Type B pancreatic cell (in vitro differentiated cells): Measurements from ENCODE around the gene XYLT1. TPM values are rescaled to one million over a fixed set of nuclear protein-coding genes. Genes with fewer than 3 reads are reported as not detected.
A peak's percentile ranks its signal among the peaks of the same experiment; 100 is the strongest.
"Not testable (repeated sequence)": the region's sequence is repeated elsewhere in the genome, so short reads cannot be mapped to it uniquely, and the experiment has no call there.

ENCODE experiments used
- DNase-seq: peaks from one replicate; pipeline ENCODE4 v3.0.0; 2021; ENCODE audit warnings: mixed read lengths; ENCODE audit not compliant: unreplicated experiment; ENCODE audit errors: extremely low spot score
- H3K27ac Mint-ChIP-seq: 2 replicates; pipeline ENCODE4 v1.8.0; 2021; ENCODE audit warnings: mild to moderate bottlenecking, mixed read lengths
- H3K27me3 Mint-ChIP-seq: 2 replicates; pipeline ENCODE4 v1.8.0; 2021; ENCODE audit warnings: mixed read lengths
- H3K36me3 Mint-ChIP-seq: 2 replicates; pipeline ENCODE4 v1.8.0; 2021; ENCODE audit warnings: mixed read lengths
- H3K4me1 Mint-ChIP-seq: one replicate; pipeline ENCODE4 v1.8.0; 2021; ENCODE audit warnings: mixed read lengths; ENCODE audit not compliant: unreplicated experiment
- H3K4me3 Mint-ChIP-seq: 2 replicates; pipeline ENCODE4 v1.8.0; 2021; ENCODE audit warnings: mild to moderate bottlenecking, mixed read lengths
- H3K9me3 Mint-ChIP-seq: 2 replicates; pipeline ENCODE4 v1.8.0; 2021; ENCODE audit warnings: mixed read lengths
- CTCF ChIP-seq: fragments of 200-600 bp; sonication (generic); conservative IDR thresholded peaks from 2 replicates; pipeline ENCODE4 v1.5.0; 2021; ENCODE audit warnings: antibody characterized with exemption, mild to moderate bottlenecking
- total RNA-seq: library from RNA; stranded (reverse); gene quantifications from 2 replicates; pipeline ENCODE4 v1.2.1, GENCODE V29; 2021; ENCODE audit warnings: low replicate concordance

The XYLT1 gene
- total RNA-seq, 1 donor from 2014 or later: 14.9 TPM

DNA sequence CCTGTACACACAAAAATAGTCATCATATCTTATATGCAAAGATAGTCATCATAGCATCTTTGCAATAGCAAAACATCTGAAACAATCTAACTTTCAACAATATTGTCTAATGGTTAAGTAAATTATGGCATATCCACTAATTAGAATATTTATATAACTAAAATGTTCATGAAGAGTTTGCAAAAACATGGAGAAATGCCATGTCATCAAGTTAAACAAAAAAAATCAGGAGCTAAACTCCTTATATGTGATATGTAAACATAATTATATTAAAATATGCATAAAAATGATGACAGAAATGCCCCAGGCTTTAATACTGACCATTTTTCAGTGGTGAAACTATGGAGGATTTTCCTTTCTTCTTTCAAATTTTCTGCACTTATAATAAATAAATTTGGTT lies 22.3 kb upstream of the XYLT1 start:
- no peak for DNase-seq

DNA sequence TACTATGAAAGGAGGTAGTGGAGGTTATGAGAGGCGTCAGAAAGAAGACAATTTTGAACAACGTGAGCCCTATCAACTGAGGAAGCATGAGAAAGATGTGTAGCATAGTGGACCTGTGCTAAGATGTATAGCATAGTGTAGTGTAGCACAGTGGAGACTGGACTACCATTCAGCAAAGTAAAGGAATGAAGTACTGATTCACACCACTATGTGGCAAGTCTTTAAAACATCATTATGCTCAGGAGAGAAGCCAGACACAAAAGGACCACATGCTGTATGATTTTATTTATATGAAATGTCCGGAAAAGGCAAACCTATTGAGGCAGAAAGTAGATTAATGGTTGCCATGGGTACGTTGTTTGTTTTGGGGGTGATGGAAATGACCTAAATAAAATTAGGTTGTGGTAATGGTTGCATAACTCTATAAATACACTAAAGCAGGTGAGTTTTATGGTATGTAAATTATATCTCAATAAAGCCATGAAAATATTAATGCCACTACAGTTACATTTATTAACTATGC lies 20.4 kb upstream of the XYLT1 start:
- H3K4me3 Mint-ChIP-seq: no peak overlapping the region
- H3K27ac Mint-ChIP-seq: no peak overlapping the region
- DNase-seq: no peak
- no peaks in the 10 kb centered on the region for H3K36me3 Mint-ChIP-seq
- H3K9me3 Mint-ChIP-seq: no peaks in the 10 kb centered on the region
- peak; percentile 33 for TF ChIP-seq CTCF
- H3K27me3 Mint-ChIP-seq: peaks cover 3% of the 10 kb centered on the region
- H3K4me1 Mint-ChIP-seq: no peaks in the 10 kb centered on the region

More for the DNA sequence above, 22.3 kb upstream of the XYLT1 start:
- no peaks in the 10 kb centered on the region for H3K36me3 Mint-ChIP-seq
- H3K4me1 Mint-ChIP-seq: no peaks in the 10 kb centered on the region
- no peak overlapping the region for H3K4me3 Mint-ChIP-seq
- TF ChIP-seq CTCF: no peak
- no peak overlapping the region for H3K27ac Mint-ChIP-seq
- H3K27me3 Mint-ChIP-seq: peaks cover 3% of the 10 kb centered on the region
- H3K9me3 Mint-ChIP-seq: no peaks in the 10 kb centered on the region

- H3K36me3 Mint-ChIP-seq: no peaks in the 10 kb centered on the region
- no peaks in the 10 kb centered on the region for H3K27me3 Mint-ChIP-seq
- no peak overlapping the region for H3K4me3 Mint-ChIP-seq
- H3K9me3 Mint-ChIP-seq: no peaks in the 10 kb centered on the region
- DNase-seq: no peak
- no peak for TF ChIP-seq CTCF
- no peaks in the 10 kb centered on the region for H3K4me1 Mint-ChIP-seq
- H3K27ac Mint-ChIP-seq: no peak overlapping the region
Observed at GRCh38 chr16:17488506-17488905, 17.7 kb upstream of the XYLT1 start.

GRCh38 chr16:17483351-17483750 lies 12.6 kb upstream of the XYLT1 start:
- Mint-ChIP-seq H3K27ac (peak overlapping the region; percentile 6), H3K4me1 (peaks cover 4% of the 10 kb centered on the region), H3K9me3 (no peaks in the 10 kb centered on the region), H3K27me3 (no peaks in the 10 kb centered on the region), H3K36me3 (no peaks in the 10 kb centered on the region), H3K4me3 (peak overlapping the region; percentile 9)
- no peak for TF ChIP-seq CTCF
- DNase-seq: no peak

GRCh38 chr16:17482341-17482740 lies 11.6 kb upstream of the XYLT1 start:
- H3K27ac Mint-ChIP-seq, DNase-seq, H3K4me3 Mint-ChIP-seq, H3K4me1 Mint-ChIP-seq, H3K9me3 Mint-ChIP-seq, H3K27me3 Mint-ChIP-seq, H3K36me3 Mint-ChIP-seq: not testable (repeated sequence)

DNA sequence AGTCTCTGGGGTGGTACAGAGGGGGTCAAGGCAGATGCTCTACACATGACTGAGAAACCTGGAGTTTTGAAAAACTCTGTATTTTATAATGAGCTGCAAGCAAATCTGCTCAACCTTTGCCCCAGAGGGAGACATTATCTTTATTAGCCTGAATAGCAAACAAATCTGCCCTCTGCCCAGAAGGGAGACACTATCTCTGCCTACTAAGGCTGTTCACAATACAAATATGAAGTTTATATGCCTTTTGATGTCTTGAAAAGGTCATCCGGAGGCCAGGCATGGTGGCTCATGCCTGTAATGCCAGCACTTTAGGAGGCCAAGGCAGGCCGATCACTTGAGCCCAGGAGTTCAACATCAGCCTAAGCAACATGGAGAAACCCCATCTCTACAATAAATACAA lies 11.0 kb upstream of the XYLT1 start:
- H3K4me1 Mint-ChIP-seq: peaks cover 8% of the 10 kb centered on the region

DNA sequence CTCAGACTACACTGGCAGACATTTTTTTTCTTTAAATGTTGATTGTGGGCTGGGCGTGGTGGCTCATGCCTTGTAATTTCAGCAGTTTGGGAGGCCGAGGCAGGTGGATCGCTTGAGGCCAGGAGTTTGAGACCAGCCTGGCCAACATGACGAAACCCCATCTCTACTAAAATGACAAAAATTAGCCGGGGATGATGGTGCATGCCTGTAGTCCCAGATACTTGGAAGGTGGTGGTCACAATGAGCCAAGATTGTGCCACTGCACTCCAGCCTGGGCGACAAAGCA lies 6.4 kb upstream of the XYLT1 start:
- not testable (repeated sequence) for DNase-seq, H3K27ac Mint-ChIP-seq, H3K4me3 Mint-ChIP-seq, H3K36me3 Mint-ChIP-seq, H3K9me3 Mint-ChIP-seq
- H3K4me1 Mint-ChIP-seq: peaks cover 23% of the 10 kb centered on the region
- peaks cover 23% of the 10 kb centered on the region for H3K27me3 Mint-ChIP-seq

More for the DNA sequence above, 11.0 kb upstream of the XYLT1 start:
- Mint-ChIP-seq H3K4me3 (no peak overlapping the region), H3K27me3 (peaks cover 3% of the 10 kb centered on the region), H3K9me3 (no peaks in the 10 kb centered on the region), H3K27ac (peak overlapping the region; percentile 8), H3K36me3 (no peaks in the 10 kb centered on the region)
- TF ChIP-seq CTCF: no peak
- no peak for DNase-seq
